Measurements from ENCODE around the gene CHRND.
"Not testable (repeated sequence)": the region's sequence is repeated elsewhere in the genome, so short reads cannot be mapped to it uniquely, and the experiment has no call there.

The CHRND gene

DNA sequence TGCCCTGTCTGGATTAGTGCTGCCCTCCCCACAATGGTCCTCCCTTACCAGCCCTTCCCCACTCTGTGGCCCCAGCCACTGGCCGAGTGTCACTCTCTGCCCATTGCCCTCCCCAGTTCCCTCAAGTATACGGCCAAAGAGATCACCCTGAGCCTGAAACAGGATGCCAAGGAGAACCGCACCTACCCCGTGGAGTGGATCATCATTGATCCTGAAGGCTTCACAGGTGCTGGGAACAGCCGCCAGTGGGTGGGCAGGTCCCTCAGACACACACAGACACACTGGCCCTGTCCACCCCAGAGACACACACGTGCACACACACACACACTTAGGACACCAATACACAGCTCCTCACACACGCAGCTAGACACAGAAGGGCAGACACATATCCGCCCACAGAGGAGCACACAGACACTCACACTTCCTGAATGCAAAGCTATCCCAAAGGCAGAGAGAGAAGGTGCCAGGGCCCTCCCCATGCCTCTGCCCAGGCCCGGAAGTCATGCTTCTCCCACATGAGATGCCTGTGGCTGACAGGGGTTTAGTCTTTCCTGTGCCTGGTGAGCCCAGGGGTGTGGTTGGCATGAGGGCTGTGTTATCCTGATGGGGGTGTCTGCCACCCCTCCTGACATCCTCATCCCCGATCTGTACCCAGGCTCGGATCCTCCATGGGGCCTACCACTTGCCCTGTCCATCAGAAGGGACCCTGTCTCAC lies 2.9 kb downstream of the CHRND start:
- DNase-seq: no peak

DNA sequence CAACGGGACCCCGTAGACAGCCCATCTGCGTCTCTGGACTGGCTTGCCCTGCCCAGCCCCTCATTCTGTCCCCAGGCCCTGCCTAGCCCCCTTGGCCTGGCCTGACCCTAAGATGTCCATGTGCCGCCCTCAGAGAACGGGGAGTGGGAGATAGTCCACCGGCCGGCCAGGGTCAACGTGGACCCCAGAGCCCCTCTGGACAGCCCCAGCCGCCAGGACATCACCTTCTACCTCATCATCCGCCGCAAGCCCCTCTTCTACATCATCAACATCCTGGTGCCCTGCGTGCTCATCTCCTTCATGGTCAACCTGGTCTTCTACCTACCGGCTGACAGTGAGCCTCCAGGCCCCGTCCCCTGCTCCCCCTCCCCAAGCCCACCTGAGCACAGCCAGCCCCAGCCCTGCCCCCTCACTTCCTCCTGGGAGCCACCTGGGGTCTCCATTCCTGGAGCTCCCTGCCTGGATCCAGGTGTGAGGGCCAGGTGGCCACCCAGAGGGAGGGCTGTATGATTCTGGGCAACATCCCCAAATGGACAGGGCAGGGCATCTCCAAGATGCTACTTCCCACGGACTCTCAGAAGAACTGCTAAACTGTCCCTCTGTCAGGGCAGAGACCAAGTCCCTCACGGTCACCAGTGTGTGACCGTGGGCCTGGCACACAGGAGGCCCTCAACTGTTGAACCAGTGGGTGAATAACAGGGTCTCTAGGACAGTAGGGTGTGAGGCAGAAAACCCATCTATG lies 4.0 kb downstream of the CHRND start:
- DNase-seq: no peak

DNA sequence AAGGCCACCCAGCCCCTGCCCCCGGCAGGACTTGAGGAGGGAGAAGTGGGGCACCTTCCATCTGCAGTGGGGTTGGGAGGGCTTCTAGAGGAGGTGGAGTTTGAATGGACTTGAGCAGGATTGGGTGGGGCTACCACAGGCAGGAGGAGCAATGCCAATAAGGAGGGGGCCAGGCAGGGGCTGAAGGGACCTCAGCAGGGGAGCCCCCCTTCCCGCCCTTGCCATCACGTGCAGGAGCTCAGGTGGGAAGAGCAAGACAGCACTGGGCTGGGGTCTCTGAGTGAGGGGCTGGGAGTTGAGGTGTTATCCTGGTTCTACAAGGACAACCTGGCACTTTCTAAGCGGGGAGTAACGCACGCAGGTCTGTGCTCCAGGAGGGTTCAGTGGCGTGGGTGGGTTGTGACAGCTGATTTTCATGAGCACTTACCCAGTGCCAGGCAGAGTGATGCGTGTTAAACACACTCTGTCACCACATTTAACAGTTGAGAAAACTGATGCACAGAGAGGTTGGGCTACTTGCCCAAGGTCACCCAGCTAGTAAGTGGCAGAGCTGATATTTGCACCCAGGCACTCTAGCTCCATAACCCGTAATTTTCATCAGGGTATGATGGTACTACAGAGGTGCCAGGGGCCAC lies 4.8 kb downstream of the CHRND start:
- no peak for DNase-seq

GRCh38 chr2:232532419-232532818 lies 6.5 kb downstream of the CHRND start:
- no peak for DNase-seq

GRCh38 chr2:232532821-232533220 lies 6.9 kb downstream of the CHRND start:
- not testable (repeated sequence) for DNase-seq

GRCh38 chr2:232533944-232534710 lies 8.2 kb downstream of the CHRND start:
- DNase-seq: no peak

GRCh38 chr2:232534940-232535651 lies 9.1 kb downstream of the CHRND start:
- no peak for DNase-seq

- DNase-seq: no peak
Observed at GRCh38 chr2:232535761-232536530, 10.0 kb downstream of the CHRND start.

GRCh38 chr2:232537079-232537478 lies 11.1 kb downstream of the CHRND start:
- DNase-seq: no peak

GRCh38 chr2:232537499-232537898 lies 11.5 kb downstream of the CHRND start:
- DNase-seq: no peak

- no peak for DNase-seq
Observed at GRCh38 chr2:232538671-232539070, 12.7 kb downstream of the CHRND start.

- no peak for DNase-seq
Observed at GRCh38 chr2:232539298-232540231, 13.6 kb downstream of the CHRND start, which contains the start of gene CHRNG. Gene CHRNG (plus strand): TSS chr2:232539692. CDS start chr2:232539748, 56 bp downstream.

DNA sequence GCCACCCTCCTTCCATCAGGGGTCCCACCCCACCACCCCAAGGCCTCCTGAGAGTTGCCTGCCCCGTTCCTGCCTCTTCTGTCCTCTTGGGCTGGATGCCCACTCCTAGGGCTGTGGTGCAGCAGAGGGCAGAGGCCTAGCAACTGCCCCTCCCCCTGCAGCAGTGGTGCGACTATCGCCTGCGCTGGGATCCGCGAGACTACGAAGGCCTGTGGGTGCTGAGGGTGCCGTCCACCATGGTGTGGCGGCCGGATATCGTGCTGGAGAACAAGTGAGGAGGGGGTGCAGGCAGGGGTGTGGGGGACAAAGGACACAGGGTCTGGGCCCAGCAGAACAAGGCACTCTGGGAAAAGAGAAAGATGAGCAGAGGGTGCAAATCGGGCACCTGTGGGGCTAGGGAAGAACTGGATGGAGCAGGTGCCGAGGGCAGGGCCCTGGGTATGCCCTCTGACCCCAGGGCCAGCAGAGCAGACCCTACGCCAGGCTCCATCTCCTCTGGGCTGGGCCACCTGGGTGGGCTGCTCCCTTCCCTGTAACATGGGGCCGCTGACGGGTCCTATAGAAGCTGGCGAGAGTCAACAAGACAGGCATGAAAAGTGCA lies 14.6 kb downstream of the CHRND start:
- DNase-seq: no peak

DNA sequence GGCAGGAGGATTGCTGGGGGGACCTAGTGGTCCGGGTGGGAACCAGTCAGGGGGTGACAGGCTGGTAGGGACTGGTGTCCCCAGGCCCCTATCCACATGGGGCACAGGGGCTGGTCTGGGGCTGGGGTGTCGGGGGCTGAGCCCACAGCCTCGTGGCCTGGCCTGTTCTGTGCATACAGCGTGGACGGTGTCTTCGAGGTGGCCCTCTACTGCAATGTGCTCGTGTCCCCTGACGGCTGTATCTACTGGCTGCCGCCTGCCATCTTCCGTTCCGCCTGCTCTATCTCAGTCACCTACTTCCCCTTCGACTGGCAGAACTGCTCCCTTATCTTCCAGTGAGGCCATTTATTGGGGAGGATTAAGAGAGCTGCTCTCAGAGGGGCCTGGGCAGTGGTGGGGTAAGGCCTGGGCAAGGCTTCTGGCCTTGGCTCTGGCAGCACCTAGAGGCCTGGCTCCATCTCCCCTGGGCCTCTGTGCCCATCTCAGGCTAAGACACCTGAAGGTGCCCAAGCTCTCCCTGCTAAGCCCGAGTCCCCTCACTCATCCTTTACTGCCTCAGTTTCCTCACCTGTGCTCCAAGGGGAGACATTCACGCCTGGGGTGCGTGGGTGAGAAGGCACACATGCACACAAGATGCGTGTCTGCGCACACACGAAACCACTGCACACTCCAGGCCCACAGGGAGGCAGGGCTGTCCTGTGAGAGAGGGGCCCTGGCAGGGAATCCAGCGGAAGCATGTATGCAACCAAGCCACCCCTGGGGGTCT lies 15.4 kb downstream of the CHRND start:
- no peak for DNase-seq

DNA sequence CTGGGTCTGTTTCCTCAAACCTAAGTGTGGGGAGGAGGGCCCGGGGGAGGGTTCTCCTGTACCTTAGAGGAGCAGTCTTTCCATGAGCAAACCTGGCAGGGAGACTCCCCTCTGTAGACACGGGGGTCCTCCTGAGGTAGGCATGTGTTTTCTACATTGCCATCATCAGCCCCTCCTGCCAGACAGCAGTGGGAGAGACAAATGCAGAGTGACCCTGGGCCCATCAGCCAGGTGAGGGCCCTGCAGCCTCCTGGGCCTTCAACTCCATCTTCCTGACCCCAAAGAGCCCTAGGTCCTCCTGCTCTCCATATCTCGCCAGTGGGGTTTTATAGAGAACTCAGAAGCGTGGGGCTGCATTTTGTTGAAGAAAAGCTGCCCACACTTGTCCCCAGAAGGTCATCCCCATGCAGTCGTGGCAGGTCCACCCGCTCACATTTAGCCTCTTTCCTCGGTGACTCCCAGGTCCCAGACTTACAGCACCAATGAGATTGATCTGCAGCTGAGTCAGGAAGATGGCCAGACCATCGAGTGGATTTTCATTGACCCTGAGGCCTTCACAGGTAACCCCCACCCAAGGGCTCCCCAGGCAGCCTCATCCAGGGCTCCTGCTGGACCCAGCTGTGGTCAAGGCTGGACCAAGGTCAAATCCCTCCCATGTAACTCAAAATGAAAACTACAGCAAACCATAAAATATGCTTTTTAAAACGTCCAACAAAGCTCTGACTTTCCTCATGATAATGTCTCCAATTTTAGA lies 16.2 kb downstream of the CHRND start:
- no peak for DNase-seq

- DNase-seq: no peak
Observed at GRCh38 chr2:232542715-232543467, 16.9 kb downstream of the CHRND start.

DNA sequence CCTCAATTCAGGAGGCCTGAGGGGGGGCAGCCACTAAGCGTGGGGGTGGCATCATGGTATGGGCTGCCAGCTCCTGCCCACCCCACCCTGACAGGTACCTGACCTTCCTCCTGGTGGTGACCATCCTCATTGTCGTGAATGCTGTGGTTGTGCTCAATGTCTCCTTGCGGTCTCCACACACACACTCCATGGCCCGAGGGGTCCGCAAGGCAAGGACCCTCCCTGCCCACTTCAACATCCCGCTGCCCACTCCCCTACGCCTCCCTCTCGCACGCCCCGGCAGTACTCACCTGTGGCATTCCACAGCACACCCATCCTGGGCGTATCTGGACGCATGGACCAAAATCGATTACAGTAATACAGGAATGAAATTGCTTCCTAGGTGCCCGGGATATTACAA lies 17.5 kb downstream of the CHRND start:
- no peak for DNase-seq

All from GF-D8 (cell line).